ENCODE measurements around the gene PLEKHM2. TPM values are rescaled to one million over a fixed set of nuclear protein-coding genes. Genes with fewer than 3 reads are reported as not detected.

Gene PLEKHM2
- total and polyA plus RNA-seq, 2 experiments from 2014 or later = 31.8 to 43.1 TPM

DNA sequence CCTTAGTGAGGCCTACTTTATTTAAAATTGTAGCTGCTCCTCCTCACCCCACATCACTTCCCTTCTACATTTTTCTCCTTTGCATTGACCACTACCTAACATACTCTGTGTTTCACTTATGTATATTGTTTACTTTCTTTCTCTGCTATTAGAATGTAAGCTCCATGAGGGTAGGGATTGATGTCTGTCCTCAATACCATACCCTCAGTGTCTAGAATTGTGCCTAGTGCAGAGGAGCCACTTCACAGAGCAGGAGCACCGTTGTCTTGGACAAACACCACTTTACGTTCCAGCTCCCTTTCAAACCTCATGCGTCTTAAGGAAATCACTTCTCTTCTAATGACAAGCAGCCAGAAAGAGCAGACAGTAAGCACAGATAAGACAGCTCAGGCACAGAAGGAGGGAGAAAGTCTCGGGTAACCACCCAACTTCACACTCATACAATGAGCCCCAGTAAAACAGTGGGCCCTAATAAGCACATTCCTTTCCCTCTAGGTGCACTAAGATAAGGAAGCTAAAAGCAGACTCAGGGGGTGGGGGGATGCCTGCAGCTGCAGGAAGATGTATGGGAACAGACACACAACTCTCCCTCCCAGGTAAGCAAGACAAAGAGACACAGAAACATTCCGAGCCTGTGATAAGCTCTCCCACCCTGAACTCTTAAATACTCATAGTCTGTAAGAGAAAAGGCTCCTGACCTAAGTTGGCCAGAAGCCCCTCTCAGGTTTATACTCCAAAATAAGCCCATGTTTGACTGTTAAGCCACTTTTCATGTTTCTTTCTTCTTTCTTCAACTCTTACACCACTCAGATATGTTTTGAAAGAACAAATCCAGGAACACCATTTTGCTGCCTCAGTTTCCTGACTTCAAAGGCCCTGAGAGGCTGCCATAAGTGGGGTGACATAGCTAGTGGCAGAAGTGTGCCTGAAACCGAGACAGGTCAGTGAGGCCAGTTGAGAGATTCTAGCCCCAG is 7.1 kb upstream of the PLEKHM2 start:
- Histone ChIP-seq H3K4me2 (no peak overlapping the region), H3K36me3 (replicated peaks; ENCODE audit: insufficient read depth, low read depth) (no peaks in the 10 kb centered on the region), H3K9me2 (replicated peaks; ENCODE audit: insufficient read depth) (no peaks in the 10 kb centered on the region), H3K9me3 (ENCODE audit: low read depth) (no peaks in the 10 kb centered on the region), H4K20me1 (ENCODE audit: insufficient read depth, poor library complexity, severe bottlenecking) (no peaks in the 10 kb centered on the region), H3K27me3 (no peaks in the 10 kb centered on the region), H3K4me3 (no peak overlapping the region), H3K4me1 (ENCODE audit: insufficient read depth) (peaks cover 2% of the 10 kb centered on the region), H3K79me2 (no peaks in the 10 kb centered on the region), H3K27ac (peak overlapping the region; percentile 23), H2AFZ (no peak overlapping the region)
- 60% methylated on average over 6 of the region's 6 CpGs for WGBS (ENCODE audit: low lambda C conversion rate, missing lambda C conversion rate)
- TF ChIP-seq, protein P1, sequence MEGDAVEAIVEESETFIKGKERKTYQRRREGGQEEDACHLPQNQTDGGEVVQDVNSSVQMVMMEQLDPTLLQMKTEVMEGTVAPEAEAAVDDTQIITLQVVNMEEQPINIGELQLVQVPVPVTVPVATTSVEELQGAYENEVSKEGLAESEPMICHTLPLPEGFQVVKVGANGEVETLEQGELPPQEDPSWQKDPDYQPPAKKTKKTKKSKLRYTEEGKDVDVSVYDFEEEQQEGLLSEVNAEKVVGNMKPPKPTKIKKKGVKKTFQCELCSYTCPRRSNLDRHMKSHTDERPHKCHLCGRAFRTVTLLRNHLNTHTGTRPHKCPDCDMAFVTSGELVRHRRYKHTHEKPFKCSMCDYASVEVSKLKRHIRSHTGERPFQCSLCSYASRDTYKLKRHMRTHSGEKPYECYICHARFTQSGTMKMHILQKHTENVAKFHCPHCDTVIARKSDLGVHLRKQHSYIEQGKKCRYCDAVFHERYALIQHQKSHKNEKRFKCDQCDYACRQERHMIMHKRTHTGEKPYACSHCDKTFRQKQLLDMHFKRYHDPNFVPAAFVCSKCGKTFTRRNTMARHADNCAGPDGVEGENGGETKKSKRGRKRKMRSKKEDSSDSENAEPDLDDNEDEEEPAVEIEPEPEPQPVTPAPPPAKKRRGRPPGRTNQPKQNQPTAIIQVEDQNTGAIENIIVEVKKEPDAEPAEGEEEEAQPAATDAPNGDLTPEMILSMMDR (IDR thresholded peaks at IDR 0.05; ENCODE audit: poor library complexity) = no peak
- no peak for TF ChIP-seq EZH2phosphoT487 (IDR thresholded peaks at IDR 0.05; ENCODE audit: low read depth, severe bottlenecking, unreplicated experiment)
- TF ChIP-seq EZH2 (IDR thresholded peaks at IDR 0.05; ENCODE audit: borderline replicate concordance) = no peak
- DNase-seq (ENCODE audit: low spot score) = no peak

DNA sequence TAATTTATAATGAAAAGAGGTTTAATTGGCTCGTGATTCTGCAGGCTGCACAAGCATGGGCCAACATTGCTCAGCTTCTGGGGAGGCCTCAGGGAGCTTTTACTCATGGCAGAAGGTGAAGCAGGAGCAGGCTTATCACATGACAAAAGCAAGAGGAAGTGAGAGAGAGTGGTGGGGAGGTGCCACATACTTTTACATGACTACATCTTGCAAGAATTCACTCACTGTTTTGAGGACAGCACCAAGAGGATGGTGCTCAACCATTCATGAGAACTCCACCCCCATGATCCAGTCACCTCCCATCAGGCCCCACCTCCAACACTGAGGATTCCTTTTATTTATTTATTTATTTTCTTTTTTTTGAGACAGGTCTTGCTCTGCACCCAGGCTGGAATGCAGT is 5.5 kb upstream of the PLEKHM2 start:
- Histone ChIP-seq H2AFZ (no peak overlapping the region), H3K36me3 (replicated peaks; ENCODE audit: insufficient read depth, low read depth) (no peaks in the 10 kb centered on the region), H3K4me3 (no peak overlapping the region), H3K4me1 (ENCODE audit: insufficient read depth) (peaks cover 3% of the 10 kb centered on the region), H4K20me1 (ENCODE audit: insufficient read depth, poor library complexity, severe bottlenecking) (no peaks in the 10 kb centered on the region), H3K4me2 (no peak overlapping the region), H3K27me3 (no peaks in the 10 kb centered on the region), H3K27ac (no peak overlapping the region), H3K9me3 (ENCODE audit: low read depth) (no peaks in the 10 kb centered on the region), H3K79me2 (peaks cover 2% of the 10 kb centered on the region), H3K9me2 (replicated peaks; ENCODE audit: insufficient read depth) (no peaks in the 10 kb centered on the region)
- 82% methylated on average over 1 of the region's 1 CpG for WGBS (ENCODE audit: low lambda C conversion rate, missing lambda C conversion rate)
- peak; percentile 44 for DNase-seq (ENCODE audit: low spot score)
- TF ChIP-seq EZH2phosphoT487 (IDR thresholded peaks at IDR 0.05; ENCODE audit: low read depth, severe bottlenecking, unreplicated experiment) (no peak), EZH2 (IDR thresholded peaks at IDR 0.05; ENCODE audit: borderline replicate concordance) (no peak)
- TF ChIP-seq, protein P1 (IDR thresholded peaks at IDR 0.05; ENCODE audit: poor library complexity) = no peak

DNA sequence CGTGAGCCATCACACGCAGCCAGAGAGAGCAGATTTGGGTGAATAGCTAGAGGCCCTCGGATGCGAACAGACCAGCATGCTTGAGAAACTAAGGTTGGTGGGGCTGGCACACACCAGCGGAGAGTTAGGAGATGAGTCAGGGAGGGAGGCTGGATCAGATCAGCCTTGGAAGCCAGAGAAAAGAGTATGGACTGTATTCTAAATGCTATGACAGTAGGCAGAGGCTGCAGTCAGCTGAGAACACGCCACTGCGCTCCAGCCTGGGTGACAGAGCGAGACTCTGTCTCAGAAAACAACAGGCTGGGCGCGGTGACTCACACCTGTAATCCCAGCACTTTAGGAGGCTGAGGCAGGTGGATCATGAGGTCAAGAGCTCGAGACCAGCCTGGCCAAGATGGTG is 4.0 kb upstream of the PLEKHM2 start:
- Histone ChIP-seq H3K4me2 (no peak overlapping the region), H3K27me3 (no peaks in the 10 kb centered on the region), H3K9me2 (replicated peaks; ENCODE audit: insufficient read depth) (no peaks in the 10 kb centered on the region), H2AFZ (no peak overlapping the region), H3K79me2 (peaks cover 15% of the 10 kb centered on the region), H3K4me3 (no peak overlapping the region), H3K27ac (peak overlapping the region; percentile 80), H3K4me1 (ENCODE audit: insufficient read depth) (peaks cover 5% of the 10 kb centered on the region), H3K9me3 (ENCODE audit: low read depth) (no peaks in the 10 kb centered on the region), H4K20me1 (ENCODE audit: insufficient read depth, poor library complexity, severe bottlenecking) (no peaks in the 10 kb centered on the region), H3K36me3 (replicated peaks; ENCODE audit: insufficient read depth, low read depth) (no peaks in the 10 kb centered on the region)
- DNase-seq (ENCODE audit: low spot score) = no peak
- TF ChIP-seq, protein P1 (IDR thresholded peaks at IDR 0.05; ENCODE audit: poor library complexity) = no peak
- TF ChIP-seq EZH2phosphoT487 (IDR thresholded peaks at IDR 0.05; ENCODE audit: low read depth, severe bottlenecking, unreplicated experiment) (no peak), EZH2 (IDR thresholded peaks at IDR 0.05; ENCODE audit: borderline replicate concordance) (no peak)
- 88% methylated on average over 11 of the region's 11 CpGs for WGBS (ENCODE audit: low lambda C conversion rate, missing lambda C conversion rate)

Measured in hepatocyte (in vitro differentiated cells).